ENCODE results near the gene SNRNP48.

GRCh38 chr6:7554533-7555275 is 35.3 kb upstream of the SNRNP48 start:
- no peak for TF ChIP-seq POLR2A (IDR thresholded peaks at IDR 0.05; ENCODE audit: low read depth, low read length)
- no peak for TF ChIP-seq EZH2 (IDR thresholded peaks at IDR 0.05; ENCODE audit: borderline replicate concordance, low read depth, low read length, severe bottlenecking)
- TF ChIP-seq, protein P1, sequence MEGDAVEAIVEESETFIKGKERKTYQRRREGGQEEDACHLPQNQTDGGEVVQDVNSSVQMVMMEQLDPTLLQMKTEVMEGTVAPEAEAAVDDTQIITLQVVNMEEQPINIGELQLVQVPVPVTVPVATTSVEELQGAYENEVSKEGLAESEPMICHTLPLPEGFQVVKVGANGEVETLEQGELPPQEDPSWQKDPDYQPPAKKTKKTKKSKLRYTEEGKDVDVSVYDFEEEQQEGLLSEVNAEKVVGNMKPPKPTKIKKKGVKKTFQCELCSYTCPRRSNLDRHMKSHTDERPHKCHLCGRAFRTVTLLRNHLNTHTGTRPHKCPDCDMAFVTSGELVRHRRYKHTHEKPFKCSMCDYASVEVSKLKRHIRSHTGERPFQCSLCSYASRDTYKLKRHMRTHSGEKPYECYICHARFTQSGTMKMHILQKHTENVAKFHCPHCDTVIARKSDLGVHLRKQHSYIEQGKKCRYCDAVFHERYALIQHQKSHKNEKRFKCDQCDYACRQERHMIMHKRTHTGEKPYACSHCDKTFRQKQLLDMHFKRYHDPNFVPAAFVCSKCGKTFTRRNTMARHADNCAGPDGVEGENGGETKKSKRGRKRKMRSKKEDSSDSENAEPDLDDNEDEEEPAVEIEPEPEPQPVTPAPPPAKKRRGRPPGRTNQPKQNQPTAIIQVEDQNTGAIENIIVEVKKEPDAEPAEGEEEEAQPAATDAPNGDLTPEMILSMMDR (IDR thresholded peaks at IDR 0.05; ENCODE audit: extremely low read depth in 1 of 2, insufficient read depth in 1 of 2, low read depth in 1 of 2, low read length in 2 of 2): no peak
- TF ChIP-seq, protein P2, sequence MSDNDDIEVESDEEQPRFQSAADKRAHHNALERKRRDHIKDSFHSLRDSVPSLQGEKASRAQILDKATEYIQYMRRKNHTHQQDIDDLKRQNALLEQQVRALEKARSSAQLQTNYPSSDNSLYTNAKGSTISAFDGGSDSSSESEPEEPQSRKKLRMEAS (IDR thresholded peaks at IDR 0.05; ENCODE audit: insufficient read depth, insufficient read length): no peak
- no peak for TF ChIP-seq POLR2AphosphoS5 (IDR thresholded peaks at IDR 0.05; ENCODE audit: insufficient read depth, low read depth, low read length)
- TF ChIP-seq JUN (IDR thresholded peaks at IDR 0.05; ENCODE audit: borderline replicate concordance, insufficient read depth, insufficient read length, low read depth): no peak
- no peak for TF ChIP-seq FOS (IDR thresholded peaks at IDR 0.05; ENCODE audit: borderline replicate concordance, insufficient read depth, low read length)
- TF ChIP-seq MYC (IDR thresholded peaks at IDR 0.05; ENCODE audit: low read depth, low read length): no peak
- TF ChIP-seq GATA2 (IDR thresholded peaks at IDR 0.05; ENCODE audit: insufficient read depth, insufficient read length, low read depth, low read length): no peak

All from endothelial cell of umbilical vein (primary cell).